GM21619 (cell line): ENCODE data around the gene CRISPLD2.

Experiments used
- ATAC-seq: cut with Tn5 transposase; IDR thresholded peaks from one replicate; pipeline ENCODE4 v1.9.1; 2021; ENCODE audit not compliant: unreplicated experiment

CRISPLD2 gene, protein sequence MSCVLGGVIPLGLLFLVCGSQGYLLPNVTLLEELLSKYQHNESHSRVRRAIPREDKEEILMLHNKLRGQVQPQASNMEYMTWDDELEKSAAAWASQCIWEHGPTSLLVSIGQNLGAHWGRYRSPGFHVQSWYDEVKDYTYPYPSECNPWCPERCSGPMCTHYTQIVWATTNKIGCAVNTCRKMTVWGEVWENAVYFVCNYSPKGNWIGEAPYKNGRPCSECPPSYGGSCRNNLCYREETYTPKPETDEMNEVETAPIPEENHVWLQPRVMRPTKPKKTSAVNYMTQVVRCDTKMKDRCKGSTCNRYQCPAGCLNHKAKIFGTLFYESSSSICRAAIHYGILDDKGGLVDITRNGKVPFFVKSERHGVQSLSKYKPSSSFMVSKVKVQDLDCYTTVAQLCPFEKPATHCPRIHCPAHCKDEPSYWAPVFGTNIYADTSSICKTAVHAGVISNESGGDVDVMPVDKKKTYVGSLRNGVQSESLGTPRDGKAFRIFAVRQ

DNA sequence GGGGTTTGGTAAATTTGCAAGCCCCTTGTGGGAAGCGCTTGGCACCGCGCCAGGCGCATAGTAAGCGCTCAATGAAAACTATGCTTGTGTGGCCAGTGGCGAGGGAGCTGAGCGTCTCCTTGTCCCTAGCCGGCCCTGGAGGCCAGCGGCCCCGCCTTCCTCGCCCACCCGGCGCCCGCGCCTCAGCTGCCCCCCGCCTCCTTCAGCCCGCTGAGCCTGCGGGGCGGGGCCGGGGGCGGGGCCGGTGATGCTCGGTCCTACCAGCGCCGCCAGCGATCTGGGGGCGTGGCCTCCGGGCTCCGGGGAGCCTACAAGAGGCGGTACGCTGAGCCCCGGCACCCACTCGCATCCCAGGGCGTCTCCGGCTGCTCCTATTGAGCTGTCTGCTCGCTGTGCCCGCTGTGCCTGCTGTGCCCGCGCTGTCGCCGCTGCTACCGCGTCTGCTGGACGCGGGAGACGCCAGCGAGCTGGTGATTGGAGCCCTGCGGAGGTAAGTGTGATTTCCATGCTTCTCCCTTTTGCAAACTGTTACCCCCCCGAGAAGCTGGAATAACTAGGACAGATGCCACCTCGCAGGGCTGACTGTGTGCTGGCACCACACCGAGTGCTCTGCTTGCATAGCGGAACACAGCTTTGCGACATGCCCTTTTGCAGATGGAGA lies at the start of gene CRISPLD2:
TSS of gene CRISPLD2 (plus strand) at position 342 of the 661 bp plus-strand sequence. CDS start 18,511 bp downstream, outside the sequence.
- peak; percentile 66 for ATAC-seq

DNA sequence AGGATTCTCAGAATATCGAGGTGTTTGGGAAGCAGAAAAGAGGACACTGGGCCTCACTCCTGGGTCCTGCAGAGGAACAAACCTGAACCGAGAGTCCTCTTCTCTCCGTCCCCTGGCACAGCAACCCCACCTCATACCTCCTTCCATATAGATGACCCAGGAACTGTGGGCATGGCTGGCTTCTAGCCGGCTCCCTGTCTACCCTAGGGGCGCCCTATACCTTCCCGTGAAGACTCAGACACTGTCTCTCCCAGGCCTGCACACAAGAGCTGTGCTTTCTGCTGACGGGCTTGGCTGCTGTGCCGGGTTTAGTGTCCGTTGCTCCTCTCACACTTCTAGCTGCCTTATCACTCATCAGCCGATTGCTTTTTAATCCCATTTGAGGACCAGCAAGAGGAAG lies 46.5 kb upstream of the CRISPLD2 start:
- ATAC-seq = no peak

DNA sequence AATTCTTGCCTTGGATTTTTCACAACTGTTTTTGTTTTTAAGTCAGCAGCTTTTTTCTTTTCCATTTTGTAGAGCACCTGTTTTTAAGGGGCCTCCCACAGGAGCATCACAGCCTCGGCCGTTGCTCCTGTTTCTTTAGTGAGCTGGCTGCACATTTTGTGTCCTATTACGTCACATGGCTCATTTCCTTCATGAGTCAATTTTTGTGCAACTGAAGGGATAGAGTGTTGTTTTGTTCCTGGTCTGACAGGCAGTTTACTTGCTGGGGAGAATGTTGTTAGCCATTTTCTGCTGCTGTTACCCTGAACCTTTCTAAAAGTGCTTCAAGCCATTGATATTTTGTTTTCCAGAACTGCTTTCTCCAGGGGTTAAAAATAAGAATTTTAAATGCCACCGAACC lies 45.0 kb upstream of the CRISPLD2 start:
- ATAC-seq = no peak

DNA sequence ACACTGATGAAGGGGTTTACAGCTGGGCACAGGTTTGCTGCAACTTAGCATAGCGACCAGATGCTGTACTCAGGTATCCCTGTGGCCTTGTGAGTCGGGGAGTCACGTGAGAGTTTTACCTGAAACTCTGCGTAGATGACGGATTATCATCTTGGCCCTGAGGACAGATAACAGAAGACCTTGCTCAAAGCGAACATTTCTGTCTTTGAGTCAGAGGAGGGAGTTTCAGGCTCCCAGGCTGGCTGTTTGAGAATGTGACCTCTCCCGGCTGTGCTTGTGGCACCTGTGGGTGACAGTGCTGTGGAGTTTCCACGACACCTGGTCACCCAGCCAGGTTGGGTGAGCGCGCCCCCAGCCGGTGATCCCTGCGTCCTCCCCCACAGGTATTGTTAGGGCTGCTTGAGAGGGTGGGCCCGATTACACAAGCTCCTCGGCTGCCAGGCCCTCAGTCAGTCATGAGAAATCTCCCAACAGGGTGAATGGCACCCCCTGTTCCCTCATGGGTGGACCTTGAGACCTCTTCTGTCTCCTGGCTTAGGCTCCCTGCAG lies 44.4 kb upstream of the CRISPLD2 start:
- no peak for ATAC-seq

DNA sequence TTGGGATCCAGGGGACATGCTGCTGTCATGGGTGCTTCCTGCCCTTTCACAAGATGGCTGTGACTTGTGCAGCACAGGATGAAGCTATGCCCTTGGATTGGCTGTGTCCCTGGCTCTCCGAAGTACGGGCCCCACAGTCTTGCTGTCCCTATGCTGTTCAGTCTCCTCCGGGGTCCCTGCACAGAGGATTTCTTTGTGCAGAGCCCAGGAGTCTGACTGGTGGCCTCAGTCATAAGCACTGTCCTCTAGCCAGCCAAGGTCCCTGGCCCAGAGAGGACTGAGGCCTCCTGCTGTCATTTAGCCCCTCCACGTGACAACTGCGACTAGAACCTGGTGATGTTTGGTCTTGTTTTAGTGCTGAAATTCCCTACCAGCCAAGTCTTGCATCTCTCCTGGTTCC lies 42.4 kb upstream of the CRISPLD2 start:
- ATAC-seq = no peak

DNA sequence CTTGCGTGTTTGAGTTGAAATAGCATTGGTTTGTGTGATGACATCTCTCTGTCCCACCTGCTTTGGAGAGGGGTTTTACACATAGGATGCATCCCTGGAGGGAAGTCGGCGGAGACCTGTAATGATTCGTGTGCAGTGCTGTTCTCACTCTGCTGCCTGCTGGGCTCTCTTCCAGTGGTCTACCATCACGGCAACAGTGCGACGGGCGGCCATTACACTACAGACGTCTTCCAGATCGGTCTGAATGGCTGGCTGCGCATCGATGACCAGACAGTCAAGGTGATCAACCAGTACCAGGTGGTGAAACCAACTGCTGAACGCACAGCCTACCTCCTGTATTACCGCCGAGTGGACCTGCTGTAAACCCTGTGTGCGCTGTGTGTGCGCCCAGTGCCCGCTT lies 41.1 kb upstream of the CRISPLD2 start:
- no peak for ATAC-seq

DNA sequence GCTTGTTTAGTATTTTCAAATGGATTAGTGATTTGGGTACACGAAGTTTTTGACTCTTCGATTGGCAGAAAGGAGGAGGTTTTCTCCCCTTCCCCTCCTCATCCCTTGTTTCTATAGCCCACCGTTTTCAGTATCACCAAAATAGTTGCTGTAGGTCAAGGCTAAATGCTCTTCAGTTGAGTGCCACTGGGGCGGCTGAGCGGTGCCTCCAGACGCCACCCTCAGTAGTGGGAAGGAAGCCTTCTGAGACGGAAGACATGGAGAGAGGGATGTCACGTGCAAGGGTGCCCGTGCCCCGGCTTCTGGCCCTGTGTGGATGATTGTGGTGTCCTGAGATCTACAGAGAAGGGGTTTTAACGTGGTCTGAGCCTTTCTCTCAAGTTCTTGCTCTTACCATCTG lies 39.7 kb upstream of the CRISPLD2 start:
- ATAC-seq = no peak

DNA sequence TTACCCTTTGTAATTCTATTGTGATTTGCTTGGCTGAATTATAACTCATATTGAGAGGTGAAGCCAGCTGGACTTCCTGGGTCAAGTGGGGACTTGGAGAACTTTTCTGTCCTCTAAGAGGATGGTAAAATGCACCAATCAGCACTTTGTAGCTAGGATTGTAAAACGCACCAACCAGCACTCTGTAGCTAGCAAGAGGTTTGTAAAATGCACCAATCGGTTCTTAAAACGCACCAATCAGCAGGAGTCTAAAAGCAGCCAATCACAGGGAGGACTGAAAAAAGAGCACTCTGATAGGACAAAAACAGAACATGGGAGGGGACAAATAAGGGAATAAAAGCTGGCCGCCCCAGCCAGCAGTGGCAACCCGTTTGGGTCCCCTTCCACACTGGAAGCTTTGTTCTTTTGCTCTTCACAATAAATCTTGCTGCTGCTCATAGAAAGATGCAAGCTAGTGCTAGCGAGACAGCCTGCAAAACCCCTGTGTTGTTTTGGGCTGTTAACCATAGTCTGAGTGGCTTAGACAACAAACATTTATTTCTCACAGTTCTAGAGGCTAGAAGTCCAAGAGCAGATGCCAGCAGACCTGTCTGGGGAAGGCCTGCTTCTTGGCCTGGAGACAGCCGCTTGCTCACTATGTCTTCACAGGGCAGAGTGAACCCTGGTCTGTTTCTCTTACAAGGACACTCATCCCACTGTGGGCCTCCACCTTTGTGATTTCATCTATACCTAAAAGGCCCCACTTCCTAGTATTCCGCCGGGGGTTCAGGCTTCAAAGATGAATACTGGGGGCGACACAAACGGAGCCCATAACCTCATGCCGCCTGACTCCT lies 39.0 kb upstream of the CRISPLD2 start:
- ATAC-seq = no peak

DNA sequence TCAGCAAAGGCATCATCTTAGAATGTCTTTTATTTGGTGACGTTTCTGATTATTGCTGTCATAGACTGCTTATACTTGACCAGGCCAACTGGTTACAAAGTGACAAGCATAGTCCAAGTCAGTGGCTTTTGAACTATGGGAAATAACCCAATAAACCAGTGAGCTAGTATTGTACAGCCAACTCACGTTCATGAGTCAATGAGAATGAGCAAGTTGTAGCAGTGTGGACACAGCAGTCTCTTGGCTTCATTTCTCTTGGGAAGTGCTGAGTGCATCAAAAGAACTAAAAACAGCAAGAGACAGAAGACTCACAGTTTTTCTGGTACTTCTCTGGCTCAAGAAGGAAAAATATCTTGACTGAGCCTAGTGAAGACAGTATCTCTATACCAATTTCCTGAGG lies 36.9 kb upstream of the CRISPLD2 start:
- no peak for ATAC-seq

DNA sequence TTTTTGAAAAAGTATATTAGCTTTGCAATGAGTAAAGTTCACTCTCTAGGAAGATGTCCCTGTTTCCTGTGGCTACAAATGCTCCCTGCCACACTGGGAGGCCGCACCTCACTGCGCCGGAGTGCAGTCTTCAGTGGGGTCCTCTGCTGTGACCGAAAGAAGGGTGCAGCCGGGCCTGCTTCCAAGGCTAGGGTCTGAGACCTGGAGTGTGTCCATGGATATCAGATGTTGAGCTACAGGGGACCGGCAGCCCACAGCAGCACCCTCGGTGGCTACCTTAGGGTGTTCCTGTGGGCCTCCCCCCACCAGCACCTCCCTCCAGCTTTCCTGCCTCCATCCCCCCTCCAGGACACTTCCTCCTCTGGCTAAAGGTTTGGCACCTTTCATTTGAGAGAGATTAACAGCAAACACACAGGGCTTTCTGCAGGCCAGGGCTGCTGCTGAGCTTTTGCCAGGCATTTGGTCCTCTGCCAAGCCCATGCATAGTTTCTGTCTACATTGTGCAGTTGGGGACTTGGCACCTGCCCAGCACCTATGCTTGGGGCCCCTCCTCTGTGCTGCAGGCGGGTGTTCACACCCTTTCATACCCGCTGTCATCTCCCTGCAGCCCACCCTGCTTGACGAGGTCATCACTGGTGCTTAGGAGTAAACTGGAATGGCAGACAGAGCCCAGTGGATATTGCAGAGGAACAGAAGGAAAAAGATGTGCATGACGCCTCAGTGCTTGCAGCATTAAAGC lies 33.8 kb upstream of the CRISPLD2 start:
- no peak for ATAC-seq

DNA sequence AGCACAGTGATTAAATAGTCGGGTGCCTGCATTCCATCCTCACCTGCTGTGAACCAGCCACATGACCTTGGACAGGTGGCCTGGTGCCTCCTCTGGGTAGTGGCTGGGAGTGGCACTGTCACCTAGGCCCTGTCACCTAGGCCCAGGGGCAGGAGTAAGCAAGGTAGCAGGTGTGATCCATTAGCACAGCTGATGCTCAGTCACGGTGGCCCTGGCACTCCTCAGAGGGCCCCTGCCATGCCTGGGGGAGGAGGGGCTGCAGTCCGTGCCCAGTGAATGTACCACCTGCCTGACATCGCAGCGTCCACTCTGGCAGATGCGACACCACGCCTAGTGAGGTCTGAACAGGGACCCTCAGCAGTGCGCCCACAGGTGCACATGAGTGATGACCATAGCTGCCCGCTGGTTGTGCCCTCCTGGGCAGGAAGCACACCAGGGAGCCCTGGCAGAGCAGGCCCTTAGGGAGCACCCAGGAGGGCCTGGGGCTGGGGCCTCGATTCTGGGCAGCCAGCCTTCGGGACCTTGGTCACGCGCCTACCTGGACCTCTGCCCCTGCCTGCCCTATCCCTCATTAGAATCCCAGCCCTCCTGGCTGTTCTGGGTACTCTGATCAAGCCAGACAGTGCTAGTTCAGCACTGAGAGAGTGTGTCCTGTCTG lies 33.1 kb upstream of the CRISPLD2 start:
- ATAC-seq = no peak

DNA sequence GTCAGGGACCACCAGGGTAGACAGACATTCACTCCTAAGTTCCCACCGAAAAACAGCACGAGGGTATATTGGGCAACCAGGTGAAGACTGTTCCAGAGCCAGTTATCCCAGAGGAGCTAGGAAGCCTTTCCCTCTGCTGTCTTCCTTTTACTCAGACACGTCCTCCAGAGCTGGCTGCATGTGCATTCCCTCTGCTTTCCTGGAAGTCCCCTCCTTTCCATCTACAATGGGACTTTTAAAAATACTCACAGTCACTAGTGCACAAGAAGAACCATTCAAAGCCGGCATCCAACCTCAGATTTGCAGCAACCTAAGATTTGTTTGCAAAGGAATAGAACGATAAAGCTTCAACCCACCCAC lies 32.5 kb upstream of the CRISPLD2 start:
- no peak for ATAC-seq

DNA sequence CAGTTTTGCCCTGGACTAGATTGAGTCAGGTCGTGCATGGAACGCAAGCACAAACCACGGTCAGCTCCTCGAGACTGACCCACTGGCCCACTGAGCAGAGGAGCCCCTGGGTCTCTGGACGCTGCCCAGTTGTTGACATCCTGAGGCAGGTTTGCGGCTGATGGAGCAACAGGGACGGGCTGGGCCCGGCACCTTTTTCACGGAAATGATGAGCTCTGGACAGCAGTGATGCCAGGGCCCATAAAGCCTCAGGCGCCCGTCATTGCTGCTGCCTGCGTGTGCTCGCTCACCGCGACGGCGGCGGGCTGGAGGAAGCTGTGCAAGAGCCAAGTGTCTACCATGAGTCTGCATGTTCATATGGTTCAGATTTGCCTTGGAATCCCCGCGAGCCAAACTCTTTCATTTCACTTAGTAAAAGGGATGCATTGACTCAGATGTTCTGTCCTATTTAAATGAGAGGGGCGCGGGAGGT lies 30.8 kb upstream of the CRISPLD2 start:
- ATAC-seq = no peak

DNA sequence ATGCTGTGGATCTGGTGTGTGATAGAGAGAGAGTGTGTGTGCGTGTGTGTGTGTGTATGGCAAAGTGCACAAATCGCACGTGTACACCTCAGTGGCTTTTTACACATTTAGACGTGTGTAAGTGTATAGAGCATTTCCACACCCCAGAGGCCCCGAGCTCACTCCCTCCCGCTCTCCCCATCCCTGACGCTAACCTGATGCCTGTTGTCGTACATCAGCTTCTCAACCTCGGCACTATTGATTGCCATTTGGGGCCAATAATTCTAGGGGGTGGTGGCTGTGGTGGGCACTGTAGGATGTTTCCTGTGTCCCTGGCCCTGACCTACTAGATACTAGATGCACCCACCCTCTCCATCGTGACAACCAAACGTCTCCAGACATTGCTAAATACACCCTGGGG lies 30.4 kb upstream of the CRISPLD2 start:
- no peak for ATAC-seq

DNA sequence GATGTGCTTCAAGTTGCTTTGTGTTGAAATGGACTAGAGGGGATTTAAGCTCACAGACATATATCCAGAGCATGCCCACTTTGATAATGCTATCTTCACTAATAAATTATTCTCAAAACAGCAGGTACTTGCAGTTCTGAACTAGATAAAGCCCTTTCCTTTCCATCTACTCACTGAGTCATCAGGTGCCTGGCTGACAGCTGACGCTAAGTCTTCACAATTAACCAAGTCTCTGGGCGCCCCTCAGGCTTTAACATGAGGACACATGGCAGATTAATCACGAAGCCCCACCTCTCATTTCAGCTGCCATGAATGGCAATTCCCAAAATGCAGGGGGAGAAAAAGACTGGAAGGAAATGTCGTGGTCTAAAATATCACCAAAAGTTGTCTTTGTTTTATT lies 29.5 kb upstream of the CRISPLD2 start:
- ATAC-seq = no peak

DNA sequence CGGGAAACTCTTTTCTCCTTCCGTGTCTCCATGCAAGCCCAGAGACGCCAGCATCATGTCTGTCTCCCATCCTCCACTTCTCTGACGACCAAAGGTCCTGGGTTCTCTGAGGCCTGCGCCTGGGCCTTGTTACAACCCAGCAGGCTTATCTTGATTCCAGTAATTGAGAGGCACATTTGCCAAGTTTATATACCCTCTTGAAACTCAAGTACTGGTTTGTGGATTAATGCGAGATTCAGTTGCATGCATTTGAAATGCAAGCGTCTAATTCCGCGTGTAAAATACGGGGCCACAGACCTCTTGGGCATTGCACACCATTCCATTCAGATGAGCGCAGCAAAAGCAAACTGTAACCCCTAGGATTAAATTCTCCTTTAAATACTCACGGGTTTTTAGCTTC lies 28.7 kb upstream of the CRISPLD2 start:
- ATAC-seq = no peak

DNA sequence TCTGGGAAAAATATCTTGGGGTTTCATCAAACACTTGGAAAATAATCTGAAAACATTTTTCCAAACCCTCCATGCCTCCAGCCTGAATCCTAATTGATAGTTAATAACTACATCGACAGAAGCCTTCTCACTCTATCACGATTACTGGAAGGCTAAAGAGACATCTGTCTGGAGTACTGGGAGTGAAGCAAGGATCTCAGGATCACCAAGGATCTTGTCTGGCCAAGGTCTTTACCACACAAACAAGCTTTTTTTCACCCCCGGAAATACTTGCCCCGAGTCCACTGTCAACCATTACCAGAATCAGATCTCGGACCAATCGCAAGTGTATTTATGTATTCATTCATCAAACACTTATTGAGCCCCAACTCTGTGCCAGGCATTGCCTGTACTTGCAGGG lies 28.3 kb upstream of the CRISPLD2 start:
- ATAC-seq = no peak

DNA sequence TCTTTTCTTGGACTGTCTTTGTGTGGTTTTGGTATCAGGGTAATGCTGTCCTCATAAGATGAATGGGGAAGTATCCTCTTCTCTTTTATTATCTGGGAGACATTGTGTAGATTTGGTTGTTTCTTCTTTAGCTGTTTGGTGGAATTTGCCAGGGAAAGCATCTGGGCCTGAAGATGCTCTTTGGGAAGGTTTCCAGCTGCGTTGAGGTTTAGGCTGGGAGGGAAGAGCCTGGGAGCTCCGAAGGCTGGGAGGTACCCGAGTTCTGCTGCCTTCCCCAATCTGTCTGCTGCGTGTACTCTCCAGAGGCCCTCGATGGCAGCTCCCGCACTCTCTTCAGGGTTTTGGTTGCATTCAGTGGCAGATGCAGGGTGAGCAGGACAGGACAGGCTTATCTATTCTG lies 25.6 kb upstream of the CRISPLD2 start:
- ATAC-seq = no peak

DNA sequence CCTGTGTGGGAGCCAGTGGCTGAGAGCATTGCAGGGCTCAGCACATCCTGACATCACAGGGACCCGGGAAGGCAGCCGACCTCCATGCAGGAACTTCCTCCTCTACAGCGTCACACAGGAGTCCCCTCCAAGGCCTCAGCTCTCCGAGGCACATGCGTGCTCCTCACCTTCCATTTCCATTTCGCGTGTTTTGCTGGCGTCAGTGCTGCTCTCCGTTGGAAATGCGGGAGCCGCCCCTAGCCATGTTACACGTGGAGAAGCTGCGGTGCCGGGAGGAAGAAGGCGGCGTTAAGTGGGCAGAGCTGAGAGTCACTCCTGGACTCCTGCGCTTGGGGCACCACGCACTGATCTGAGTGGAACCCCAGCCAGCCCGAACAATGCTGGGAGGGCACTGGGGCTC lies 25.2 kb upstream of the CRISPLD2 start:
- ATAC-seq = no peak
